ENCODE measurements around the gene WWOX. TPM values are rescaled to one million over a fixed set of nuclear protein-coding genes. Genes with fewer than 3 reads are reported as not detected.

Gene WWOX
- total RNA-seq, 1 donor from 2014 or later = 7.3 TPM

DNA sequence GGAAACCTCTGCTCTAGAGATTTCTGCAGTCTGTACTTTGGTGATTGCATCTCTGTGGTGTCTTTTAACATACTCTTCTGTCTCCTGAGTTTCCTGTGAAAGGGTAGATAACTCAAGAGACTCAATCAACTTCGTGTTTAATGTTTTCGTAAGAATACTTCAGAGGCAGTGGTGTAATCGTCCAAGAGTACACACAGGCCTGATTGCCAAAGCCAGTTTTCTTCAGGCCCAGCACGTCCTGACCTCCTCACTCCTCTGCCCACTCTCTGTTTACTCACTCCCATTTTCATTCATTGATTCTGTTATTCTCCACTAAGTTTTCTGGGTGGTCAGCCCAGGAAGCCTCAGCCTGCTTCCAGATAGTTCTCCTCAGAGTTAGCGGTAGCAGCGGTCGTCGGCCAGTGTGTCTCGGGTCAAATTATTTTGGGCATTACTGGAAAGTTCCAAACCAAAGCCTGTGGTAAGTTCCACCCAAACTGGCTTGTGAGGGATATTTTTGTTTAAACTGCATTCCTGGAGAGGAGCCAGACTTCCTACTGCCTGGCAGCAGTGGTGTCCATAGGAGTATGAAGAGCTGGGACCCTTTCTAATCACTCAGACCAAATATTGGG lies 293.2 kb downstream of the WWOX start:
- no peak for TF ChIP-seq EZH2 (IDR thresholded peaks at IDR 0.05; ENCODE audit: insufficient read depth, low read length)
- TF ChIP-seq, protein P1, sequence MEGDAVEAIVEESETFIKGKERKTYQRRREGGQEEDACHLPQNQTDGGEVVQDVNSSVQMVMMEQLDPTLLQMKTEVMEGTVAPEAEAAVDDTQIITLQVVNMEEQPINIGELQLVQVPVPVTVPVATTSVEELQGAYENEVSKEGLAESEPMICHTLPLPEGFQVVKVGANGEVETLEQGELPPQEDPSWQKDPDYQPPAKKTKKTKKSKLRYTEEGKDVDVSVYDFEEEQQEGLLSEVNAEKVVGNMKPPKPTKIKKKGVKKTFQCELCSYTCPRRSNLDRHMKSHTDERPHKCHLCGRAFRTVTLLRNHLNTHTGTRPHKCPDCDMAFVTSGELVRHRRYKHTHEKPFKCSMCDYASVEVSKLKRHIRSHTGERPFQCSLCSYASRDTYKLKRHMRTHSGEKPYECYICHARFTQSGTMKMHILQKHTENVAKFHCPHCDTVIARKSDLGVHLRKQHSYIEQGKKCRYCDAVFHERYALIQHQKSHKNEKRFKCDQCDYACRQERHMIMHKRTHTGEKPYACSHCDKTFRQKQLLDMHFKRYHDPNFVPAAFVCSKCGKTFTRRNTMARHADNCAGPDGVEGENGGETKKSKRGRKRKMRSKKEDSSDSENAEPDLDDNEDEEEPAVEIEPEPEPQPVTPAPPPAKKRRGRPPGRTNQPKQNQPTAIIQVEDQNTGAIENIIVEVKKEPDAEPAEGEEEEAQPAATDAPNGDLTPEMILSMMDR (IDR thresholded peaks at IDR 0.05; ENCODE audit: insufficient read depth, low read depth, low read length) = no peak
- H3K36me3 ChIP-seq (ENCODE audit: insufficient read depth, low read length) = no peaks in the 10 kb centered on the region
- no peak overlapping the region for H2AFZ ChIP-seq (ENCODE audit: low read depth, low read length)
- FAIRE-seq (no peak), DNase-seq (ENCODE audit: low read depth) (no peak)
- no peaks in the 10 kb centered on the region for H3K27me3 ChIP-seq (ENCODE audit: insufficient read depth, low read length)
- H3K27ac ChIP-seq (ENCODE audit: low read depth, low read length) = no peak overlapping the region
- H3K4me1 ChIP-seq (ENCODE audit: insufficient read depth, low read length) = no peaks in the 10 kb centered on the region
- peaks cover 3% of the 10 kb centered on the region for H3K9me3 ChIP-seq (ENCODE audit: insufficient read depth, low read depth, low read length)
- H3K27me3 Mint-ChIP-seq (ENCODE audit: low read depth, unreplicated experiment) = no peaks in the 10 kb centered on the region
- no peaks in the 10 kb centered on the region for H3K36me3 Mint-ChIP-seq (ENCODE audit: low read depth, unreplicated experiment)
- H3K4me1 Mint-ChIP-seq (ENCODE audit: low read depth, unreplicated experiment) = no peaks in the 10 kb centered on the region
- H3K9me3 Mint-ChIP-seq (ENCODE audit: unreplicated experiment) = peaks cover 9% of the 10 kb centered on the region
- no peak overlapping the region for H3K4me3 Mint-ChIP-seq (ENCODE audit: unreplicated experiment)
- H3K79me2 ChIP-seq (ENCODE audit: insufficient read depth, low read length) = no peaks in the 10 kb centered on the region
- H4K20me1 ChIP-seq (ENCODE audit: insufficient read depth, low read length) = no peaks in the 10 kb centered on the region
- H3K4me3 ChIP-seq (ENCODE audit: insufficient read depth, low read depth, low read length) = no peak overlapping the region
- H3K27ac Mint-ChIP-seq (ENCODE audit: unreplicated experiment) = no peak overlapping the region
- no peak overlapping the region for H3K4me2 ChIP-seq (ENCODE audit: low read length)
- no peak overlapping the region for H3K9ac ChIP-seq (ENCODE audit: low read length)

DNA sequence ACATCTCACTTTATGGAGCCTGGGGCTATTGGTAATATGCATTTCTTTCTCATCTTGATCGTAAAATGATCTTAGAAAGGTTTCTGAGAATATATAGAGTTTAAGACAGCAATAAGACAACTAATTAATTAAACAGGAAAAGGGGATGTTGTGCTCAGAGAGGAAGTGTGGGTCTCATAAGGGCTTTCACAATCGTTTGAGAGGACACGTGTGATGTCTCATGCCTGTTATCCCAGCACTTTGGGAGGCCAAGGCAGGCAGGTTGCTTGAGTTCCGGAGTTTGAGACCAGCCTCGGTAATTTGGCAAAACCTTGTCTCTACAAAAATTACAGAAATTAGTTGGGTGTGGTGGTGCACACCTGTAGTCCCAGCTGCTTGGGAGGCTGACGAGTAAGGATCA lies 295.6 kb downstream of the WWOX start:
- no peaks in the 10 kb centered on the region for H4K20me1 ChIP-seq (ENCODE audit: insufficient read depth, low read length)
- H3K36me3 Mint-ChIP-seq (ENCODE audit: low read depth, unreplicated experiment) = no peaks in the 10 kb centered on the region
- H3K4me3 Mint-ChIP-seq (ENCODE audit: unreplicated experiment) = no peak overlapping the region
- H3K27ac ChIP-seq (ENCODE audit: low read depth, low read length) = no peak overlapping the region
- FAIRE-seq = no peak
- no peaks in the 10 kb centered on the region for H3K36me3 ChIP-seq (ENCODE audit: insufficient read depth, low read length)
- no peak overlapping the region for H3K27ac Mint-ChIP-seq (ENCODE audit: unreplicated experiment)
- no peaks in the 10 kb centered on the region for H3K79me2 ChIP-seq (ENCODE audit: insufficient read depth, low read length)
- H3K27me3 Mint-ChIP-seq (ENCODE audit: low read depth, unreplicated experiment) = no peaks in the 10 kb centered on the region
- H3K4me2 ChIP-seq (ENCODE audit: low read length) = no peak overlapping the region
- H3K4me1 ChIP-seq (ENCODE audit: insufficient read depth, low read length) = no peaks in the 10 kb centered on the region
- peaks cover 14% of the 10 kb centered on the region for H3K9me3 Mint-ChIP-seq (ENCODE audit: unreplicated experiment)
- no peaks in the 10 kb centered on the region for H3K4me1 Mint-ChIP-seq (ENCODE audit: low read depth, unreplicated experiment)
- H3K4me3 ChIP-seq (ENCODE audit: insufficient read depth, low read depth, low read length) = no peak overlapping the region
- H3K27me3 ChIP-seq (ENCODE audit: insufficient read depth, low read length) = no peaks in the 10 kb centered on the region
- peaks cover 3% of the 10 kb centered on the region for H3K9me3 ChIP-seq (ENCODE audit: insufficient read depth, low read depth, low read length)
- no peak overlapping the region for H2AFZ ChIP-seq (ENCODE audit: low read depth, low read length)
- DNase-seq (ENCODE audit: low read depth) = no peak
- H3K9ac ChIP-seq (ENCODE audit: low read length) = no peak overlapping the region
- no peak for TF ChIP-seq EZH2 (IDR thresholded peaks at IDR 0.05; ENCODE audit: insufficient read depth, low read length)
- TF ChIP-seq, protein P1 (IDR thresholded peaks at IDR 0.05; ENCODE audit: insufficient read depth, low read depth, low read length) = no peak

DNA sequence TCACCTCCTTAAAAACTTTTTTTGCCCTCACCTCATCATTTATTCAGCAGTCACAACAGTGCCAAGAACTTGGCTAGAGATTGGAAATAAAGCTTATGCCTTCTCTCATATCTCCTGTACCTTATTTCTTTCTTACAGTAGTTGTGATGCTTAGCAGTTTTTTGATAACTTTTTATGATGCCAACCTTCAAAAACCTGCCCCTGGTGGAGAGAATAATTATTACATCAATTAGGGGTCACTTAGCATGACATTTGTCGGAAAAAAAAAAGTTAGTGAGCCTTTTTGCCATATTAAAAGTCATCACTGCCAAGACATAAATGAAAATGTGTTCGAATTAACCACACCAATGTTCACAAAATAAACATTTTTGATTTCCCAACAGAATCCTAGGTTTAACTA lies 296.6 kb downstream of the WWOX start:
- no peak for FAIRE-seq
- H3K27ac Mint-ChIP-seq (ENCODE audit: unreplicated experiment) = no peak overlapping the region
- H2AFZ ChIP-seq (ENCODE audit: low read depth, low read length) = no peak overlapping the region
- no peak for DNase-seq (ENCODE audit: low read depth)
- TF ChIP-seq EZH2 (IDR thresholded peaks at IDR 0.05; ENCODE audit: insufficient read depth, low read length) = no peak
- TF ChIP-seq, protein P1 (IDR thresholded peaks at IDR 0.05; ENCODE audit: insufficient read depth, low read depth, low read length) = no peak
- H3K36me3 ChIP-seq (ENCODE audit: insufficient read depth, low read length) = no peaks in the 10 kb centered on the region
- no peak overlapping the region for H3K4me3 Mint-ChIP-seq (ENCODE audit: unreplicated experiment)
- no peaks in the 10 kb centered on the region for H3K36me3 Mint-ChIP-seq (ENCODE audit: low read depth, unreplicated experiment)
- H3K4me1 Mint-ChIP-seq (ENCODE audit: low read depth, unreplicated experiment) = no peaks in the 10 kb centered on the region
- H3K27me3 ChIP-seq (ENCODE audit: insufficient read depth, low read length) = no peaks in the 10 kb centered on the region
- no peaks in the 10 kb centered on the region for H3K79me2 ChIP-seq (ENCODE audit: insufficient read depth, low read length)
- no peaks in the 10 kb centered on the region for H4K20me1 ChIP-seq (ENCODE audit: insufficient read depth, low read length)
- no peak overlapping the region for H3K9ac ChIP-seq (ENCODE audit: low read length)
- H3K9me3 Mint-ChIP-seq (ENCODE audit: unreplicated experiment) = peaks cover 14% of the 10 kb centered on the region
- H3K27ac ChIP-seq (ENCODE audit: low read depth, low read length) = no peak overlapping the region
- H3K4me1 ChIP-seq (ENCODE audit: insufficient read depth, low read length) = no peaks in the 10 kb centered on the region
- H3K4me2 ChIP-seq (ENCODE audit: low read length) = no peak overlapping the region
- peaks cover 3% of the 10 kb centered on the region for H3K9me3 ChIP-seq (ENCODE audit: insufficient read depth, low read depth, low read length)
- H3K27me3 Mint-ChIP-seq (ENCODE audit: low read depth, unreplicated experiment) = no peaks in the 10 kb centered on the region
- H3K4me3 ChIP-seq (ENCODE audit: insufficient read depth, low read depth, low read length) = no peak overlapping the region
